Loucy (cell line): Measurements from ENCODE around the gene MYH7.

Experiments
- H2AFZ ChIP-seq: fragments of 200-600 bp; sonication (generic); 2 replicates; pipeline ENCODE4 v1.6.0; 2016; ENCODE audit warnings: antibody characterized with exemption, mild to moderate bottlenecking, low read length, moderate library complexity
- H3F3A ChIP-seq: fragments of 200-600 bp; 2 replicates; pipeline ENCODE4 v1.6.0; 2016; ENCODE audit warnings: antibody characterized with exemption, low read depth, mild to moderate bottlenecking
- H3K27me3 ChIP-seq: fragments of 200-600 bp; sonication (generic); 2 replicates; pipeline ENCODE4 v1.6.1; 2014; ENCODE audit warnings: low read length, mild to moderate bottlenecking; ENCODE audit not compliant: insufficient read depth, poor library complexity, severe bottlenecking
- H3K36me3 ChIP-seq: fragments of 200-600 bp; sonication (generic); 2 replicates; pipeline ENCODE4 v1.6.1; 2016; ENCODE audit warnings: low read length; ENCODE audit not compliant: insufficient read depth
- H3K4me1 ChIP-seq: fragments of 200-600 bp; sonication (generic); 2 replicates; pipeline ENCODE4 v1.5.1; 2014; ENCODE audit warnings: low read length, mild to moderate bottlenecking; ENCODE audit not compliant: insufficient read depth, poor library complexity, severe bottlenecking
- H3K4me2 ChIP-seq: fragments of 200-600 bp; sonication (generic); 2 replicates; pipeline ENCODE4 v1.6.0; 2014; ENCODE audit warnings: antibody characterized with exemption, low read length, low read depth, mild to moderate bottlenecking; ENCODE audit not compliant: poor library complexity, severe bottlenecking
- H3K4me3 ChIP-seq: fragments of 200-600 bp; sonication (generic); 2 replicates; pipeline ENCODE4 v1.5.1; 2014; ENCODE audit warnings: low read length, mild to moderate bottlenecking, mixed read lengths; ENCODE audit not compliant: poor library complexity, severe bottlenecking
- H3K79me2 ChIP-seq: fragments of 200-600 bp; sonication (generic); 2 replicates; pipeline ENCODE4 v1.6.1; 2014; ENCODE audit warnings: low read length; ENCODE audit not compliant: insufficient read depth
- H3K9ac ChIP-seq: fragments of 200-600 bp; sonication (generic); 2 replicates; pipeline ENCODE4 v1.6.0; 2014; ENCODE audit warnings: mild to moderate bottlenecking, low read depth, low read length, moderate library complexity; ENCODE audit not compliant: poor library complexity, severe bottlenecking
- H3K9me2 ChIP-seq: fragments of 200-600 bp; sonication (generic); replicated peaks from 2 replicates; pipeline ENCODE4 v1.6.1; 2016; ENCODE audit warnings: low read depth, low read length, mixed read lengths
- H3K9me3 ChIP-seq: fragments of 200-600 bp; sonication (generic); 2 replicates; pipeline ENCODE4 v1.6.1; 2014; ENCODE audit warnings: mild to moderate bottlenecking, antibody characterized with exemption, low read length, low read depth; ENCODE audit not compliant: insufficient read depth
- H4K20me1 ChIP-seq: fragments of 200-600 bp; sonication (generic); 2 replicates; pipeline ENCODE4 v1.6.0; 2014; ENCODE audit warnings: antibody characterized with exemption, low read length, mild to moderate bottlenecking; ENCODE audit not compliant: insufficient read depth, poor library complexity, severe bottlenecking
- CTCF ChIP-seq: fragments of 200-600 bp; sonication (generic); conservative IDR thresholded peaks from 2 replicates; pipeline ENCODE4 v1.5.1; 2014; ENCODE audit warnings: mild to moderate bottlenecking, antibody characterized with exemption, low read length
- EZH2phosphoT487 ChIP-seq: fragments of 200-600 bp; IDR thresholded peaks from 2 replicates; pipeline ENCODE4 v1.6.1; 2018; ENCODE audit warnings: antibody characterized with exemption, mild to moderate bottlenecking, moderate library complexity, borderline replicate concordance

Gene MYH7

GRCh38 chr14:23439107-23439835, 3.8 kb upstream of the MYH7 start:
- Histone ChIP-seq H3K4me3 (no peak overlapping the region), H3K79me2 (no peaks in the 10 kb centered on the region), H3K9me3 (no peaks in the 10 kb centered on the region), H3F3A (no peaks in the 10 kb centered on the region), H3K4me1 (no peaks in the 10 kb centered on the region), H4K20me1 (no peaks in the 10 kb centered on the region), H3K4me2 (no peak overlapping the region), H3K27me3 (no peaks in the 10 kb centered on the region), H3K9me2 (no peaks in the 10 kb centered on the region), H3K9ac (no peak overlapping the region), H2AFZ (no peak overlapping the region), H3K36me3 (no peaks in the 10 kb centered on the region)
- no peak for TF ChIP-seq EZH2phosphoT487

- Histone ChIP-seq H3K9me3 (no peaks in the 10 kb centered on the region), H3K9me2 (no peaks in the 10 kb centered on the region), H2AFZ (no peak overlapping the region), H3K4me2 (no peak overlapping the region), H3K36me3 (no peaks in the 10 kb centered on the region), H3K4me3 (no peak overlapping the region), H3F3A (no peaks in the 10 kb centered on the region), H3K27me3 (no peaks in the 10 kb centered on the region), H3K9ac (no peak overlapping the region), H3K4me1 (no peaks in the 10 kb centered on the region), H4K20me1 (no peaks in the 10 kb centered on the region), H3K79me2 (no peaks in the 10 kb centered on the region)
- TF ChIP-seq CTCF (no peak), EZH2phosphoT487 (no peak)
Observed at GRCh38 chr14:23438101-23438971, 2.9 kb upstream of the MYH7 start.

- Histone ChIP-seq H3K9me2 (no peaks in the 10 kb centered on the region), H3F3A (no peaks in the 10 kb centered on the region), H3K4me3 (no peak overlapping the region), H3K4me2 (no peak overlapping the region), H4K20me1 (no peaks in the 10 kb centered on the region), H3K9ac (no peak overlapping the region), H3K27me3 (no peaks in the 10 kb centered on the region), H3K36me3 (no peaks in the 10 kb centered on the region), H3K9me3 (no peaks in the 10 kb centered on the region), H3K79me2 (no peaks in the 10 kb centered on the region), H2AFZ (no peak overlapping the region), H3K4me1 (no peaks in the 10 kb centered on the region)
- TF ChIP-seq EZH2phosphoT487 (no peak), CTCF (no peak)
Observed at GRCh38 chr14:23437133-23438100, 2.0 kb upstream of the MYH7 start.
